Measurements from ENCODE around the gene IGLL5. TPM values are rescaled to one million over a fixed set of nuclear protein-coding genes. Genes with fewer than 3 reads are reported as not detected.

Gene IGLL5
- total and polyA plus RNA-seq, 9 of the 15 experiments (the other 6 are each of a cell fraction or from before 2014, with no cell fraction given), result not detected

GRCh38 chr22:22930571-22931556 is 43.2 kb downstream of the IGLL5 start:
- peaks cover 23% of the 10 kb centered on the region for H3K9me1 ChIP-seq (ENCODE audit: control insufficient read depth, insufficient read depth, low read length)
- in situ Hi-C loops (cut with MboI) (loop anchor here (25.0 kb wide), 1 partner anchor 1331 kb away; the partner anchor contains the start of gene SPECC1L), intact Hi-C loops (cut with micrococcal nuclease) (no loop called here)
- peaks cover 4 to 34% of the 10 kb centered on the region in 2 experiments; a peak in 3 of 5 replicates for H3K27me3 ChIP-seq (ENCODE audit: control insufficient read depth in 2 of 2, insufficient read depth in 2 of 2, low read length in 2 of 2)
- peaks cover 16 to 18% of the 10 kb centered on the region in 2 experiments for H3K4me1 ChIP-seq (replicated peaks in 1 of 2; ENCODE audit: control insufficient read depth in 2 of 2, insufficient read depth in 2 of 2, low read length in 2 of 2)
- H3K36me3 ChIP-seq (ENCODE audit: control insufficient read depth, insufficient read depth, low read length), result no peaks in the 10 kb centered on the region
- no peak overlapping the region for H3K4me3 ChIP-seq
- H3K27ac ChIP-seq (ENCODE audit: extremely low read depth, low read depth, low read length), result no peak overlapping the region
- ATAC-seq (0 out of 3 replicates have a peak, but pooled peaks have one; percentile 1), FAIRE-seq (no peak), DNase-seq (ENCODE audit: extremely low read depth in 1 of 4, low spot score in 3 of 4) (peak in 2 of 4 experiments; percentile 55 to 57)
- 3% methylated on average over 9 of the region's 9 CpGs for WGBS (ENCODE audit: insufficient coverage, low coverage, missing lambda C conversion rate)
- H3K9ac ChIP-seq (ENCODE audit: insufficient read depth in 1 of 2, low read depth in 2 of 2, low read length in 2 of 2), result peak overlapping the region in 1 of 2 experiments; percentile 3; a peak in 1 of 4 replicates
- ChIA-PET POLR2A (interaction anchor here (0.6 to 6.9 kb wide), 22 partner anchors 8 to 894 kb away, joined by 3 to 74 read pairs (median 3); no protein-coding TSS in a partner anchor), CTCF (ENCODE audit: low intra/inter-chr PET ratio) (interaction anchor here (1.0 kb wide), 1 partner anchor 22 kb away, joined by 4 read pairs; no protein-coding TSS in a partner anchor)
- peaks cover 83% of the 10 kb centered on the region for H4K20me1 ChIP-seq (replicated peaks; ENCODE audit: control insufficient read depth, insufficient read depth, low read length)
- no peak overlapping the region for H3K4me2 ChIP-seq (ENCODE audit: insufficient read depth, low read length)
- H3K9me3 ChIP-seq (replicated peaks; ENCODE audit: control insufficient read depth, insufficient read depth, low read depth, low read length), result no peaks in the 10 kb centered on the region
- H3K79me2 ChIP-seq (ENCODE audit: control insufficient read depth, insufficient read depth, low read length), result no peaks in the 10 kb centered on the region
- no peak overlapping the region for H2AFZ ChIP-seq (ENCODE audit: low read depth, low read length)
- no TSS peak for BruUV-seq (replicated peaks)
- TF ChIP-seq ZNF583 (CRISPR knock-in tag; IDR thresholded peaks at IDR 0.05), result no peak
- TF ChIP-seq ARID4B (CRISPR knock-in tag; IDR thresholded peaks at IDR 0.05), result no peak
- no peak for TF ChIP-seq ARID3B (CRISPR knock-in tag; IDR thresholded peaks at IDR 0.05; ENCODE audit: borderline replicate concordance)
- no peak for TF ChIP-seq RBM25 (IDR thresholded peaks at IDR 0.05; ENCODE audit: low read depth, low read length, severe bottlenecking)
- peak; percentile 6 for TF ChIP-seq TBP (optimal IDR thresholded peaks at IDR 0.05; ENCODE audit: low read depth, low read length)
- TF ChIP-seq CEBPB (tag; IDR thresholded peaks at IDR 0.05), result no peak
- no peak for TF ChIP-seq MXD1 (CRISPR knock-in tag; IDR thresholded peaks at IDR 0.05; ENCODE audit: borderline replicate concordance, poor library complexity, severe bottlenecking)
- no peak for TF ChIP-seq ZNF175 (CRISPR knock-in tag; IDR thresholded peaks at IDR 0.05; ENCODE audit: low read depth)
- no peak for TF ChIP-seq THRA (IDR thresholded peaks at IDR 0.05)
- no peak for TF ChIP-seq THAP7 (CRISPR knock-in tag; IDR thresholded peaks at IDR 0.05)

Measured in K562 (cell line).